DMS 273 (cell line): Measurements from ENCODE around the gene GABARAPL1.
"Not testable (repeated sequence)": the region's sequence is repeated elsewhere in the genome, so short reads cannot be mapped to it uniquely, and the experiment has no call there.

Source experiments
- DNase-seq: peaks from one replicate; lab custom pipeline; 2025; ENCODE audit not compliant: unreplicated experiment; lab: John Stamatoyannopoulos, UW

The GABARAPL1 gene

GRCh38 chr12:10197879-10198278 lies 14.8 kb upstream of the GABARAPL1 start:
- no peak for DNase-seq

DNA sequence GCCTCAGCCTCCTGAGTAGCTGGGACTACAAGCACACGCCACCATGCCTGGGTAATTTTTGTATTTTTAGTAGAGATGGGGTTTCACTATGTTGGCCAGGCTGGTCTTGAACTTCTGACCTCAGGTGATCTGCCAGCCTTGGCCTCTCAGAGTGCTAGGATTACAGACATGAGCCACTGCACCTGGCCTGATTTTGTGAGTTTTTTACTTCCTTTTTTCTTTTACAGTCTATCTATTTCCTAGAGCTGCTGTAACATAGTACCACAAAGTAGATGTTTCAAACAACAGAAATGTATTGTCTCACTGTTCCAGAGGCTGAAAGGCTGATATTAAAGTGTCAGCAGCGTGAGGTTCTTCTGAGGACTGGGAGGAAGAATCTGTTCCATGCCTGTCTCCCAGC lies 8.2 kb upstream of the GABARAPL1 start:
- not testable (repeated sequence) for DNase-seq

- no peak for DNase-seq
Observed at GRCh38 chr12:10205220-10205807, 7.4 kb upstream of the GABARAPL1 start.

DNA sequence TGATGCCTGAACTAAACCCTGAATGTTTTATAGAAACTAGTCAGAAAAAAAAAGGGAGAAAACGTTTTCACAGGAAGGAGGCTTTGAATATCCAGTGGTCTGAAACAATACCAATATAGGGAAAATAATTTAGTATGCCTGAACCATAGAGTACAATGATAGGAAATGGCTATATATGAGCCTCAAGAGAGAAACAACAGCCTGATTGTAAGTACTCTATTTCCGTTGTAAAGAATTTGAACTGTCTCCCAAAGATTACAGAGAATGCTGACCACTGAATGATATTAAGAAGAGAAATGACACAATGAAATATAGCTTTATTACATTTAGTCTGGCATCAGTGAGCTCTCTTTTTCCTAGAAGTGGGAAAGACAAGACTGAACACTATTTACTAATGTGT lies 5.5 kb upstream of the GABARAPL1 start:
- no peak for DNase-seq

DNA sequence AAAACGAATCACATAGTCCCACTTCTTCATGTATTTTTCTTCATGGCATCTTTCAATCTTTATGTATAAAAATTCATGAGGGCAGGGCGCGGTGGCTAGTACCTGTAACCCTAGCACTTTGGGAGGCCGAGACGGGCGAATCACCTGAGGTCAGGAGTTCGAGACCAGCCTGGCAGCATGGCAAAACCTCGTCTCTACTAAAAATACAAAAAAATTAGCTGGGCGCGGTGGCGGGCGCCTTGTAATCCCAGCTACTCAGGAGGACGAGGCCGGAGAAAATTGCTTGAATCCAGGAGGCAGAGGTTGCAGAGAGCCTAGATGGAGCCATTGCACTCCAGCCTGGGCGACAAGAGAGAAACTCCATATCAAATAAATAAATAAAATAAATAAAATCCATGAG lies 2.5 kb upstream of the GABARAPL1 start:
- DNase-seq = no peak

DNA sequence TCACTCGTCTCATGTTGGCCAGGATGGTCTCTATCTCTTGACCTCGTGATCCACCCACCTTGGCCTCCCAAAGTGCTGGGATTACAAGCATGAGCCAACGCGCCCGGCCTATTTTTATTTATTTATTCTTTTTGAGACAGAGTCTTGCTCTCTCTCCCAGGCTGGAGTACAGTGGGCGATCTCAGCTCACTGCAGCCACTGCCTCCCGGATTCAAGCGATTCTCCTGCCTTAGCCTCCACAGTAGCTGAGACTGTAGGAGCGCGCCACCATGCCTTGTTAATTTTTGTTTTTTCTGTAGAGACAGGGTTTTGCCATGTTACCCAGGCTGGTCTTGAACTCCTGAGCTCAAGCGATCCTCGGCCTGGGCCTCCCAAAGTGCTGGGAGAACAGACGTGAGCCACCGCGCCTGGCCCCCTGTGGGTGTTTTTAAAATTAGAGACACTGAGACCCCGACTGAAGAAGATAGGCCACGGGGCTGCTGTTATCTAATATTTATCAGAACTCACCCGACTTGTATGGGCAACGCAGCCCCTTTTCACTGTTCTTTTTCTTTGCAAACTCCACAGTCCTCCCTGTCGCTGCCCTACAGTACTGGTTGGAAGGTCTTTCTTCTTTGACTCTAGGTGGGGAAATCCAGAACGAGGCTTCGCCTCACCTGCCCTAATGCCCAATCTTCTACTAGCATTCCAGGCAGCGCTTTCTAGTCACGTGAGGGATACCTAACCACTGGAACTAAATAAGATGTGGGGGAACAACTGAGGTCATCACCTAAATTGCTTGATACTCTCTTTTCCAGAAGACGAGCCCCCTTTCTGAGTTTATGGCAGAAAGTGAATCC lies 1.4 kb upstream of the GABARAPL1 start:
- DNase-seq = no peak

- DNase-seq = peak; percentile 89
Observed at GRCh38 chr12:10211940-10212738, 538 bp upstream of the GABARAPL1 start.

GRCh38 chr12:10213168-10214135 lies 775 bp downstream of the GABARAPL1 start:
- peak; percentile 59 for DNase-seq

- DNase-seq = no peak
Observed at GRCh38 chr12:10214136-10214894, 1.6 kb downstream of the GABARAPL1 start.

DNA sequence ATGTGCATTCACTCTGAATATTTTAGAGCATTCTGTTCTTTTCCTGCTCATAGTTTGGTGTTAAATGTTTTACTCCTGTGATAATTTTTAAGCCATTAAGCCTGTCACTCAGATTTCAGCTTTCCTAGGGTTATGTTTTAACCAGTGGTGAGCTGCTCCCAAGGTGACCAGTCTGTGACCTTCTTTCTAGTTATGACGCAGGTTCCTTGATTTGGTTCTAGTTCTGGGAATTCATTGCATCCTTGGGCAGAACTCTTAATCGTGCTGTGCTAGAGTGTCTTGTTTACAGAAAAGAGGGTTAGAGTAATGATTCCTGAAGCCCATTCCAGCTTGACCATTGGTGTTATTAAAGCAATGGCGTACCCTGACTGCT lies 2.2 kb downstream of the GABARAPL1 start:
- no peak for DNase-seq

- no peak for DNase-seq
Observed at GRCh38 chr12:10215436-10215835, 2.8 kb downstream of the GABARAPL1 start.

DNA sequence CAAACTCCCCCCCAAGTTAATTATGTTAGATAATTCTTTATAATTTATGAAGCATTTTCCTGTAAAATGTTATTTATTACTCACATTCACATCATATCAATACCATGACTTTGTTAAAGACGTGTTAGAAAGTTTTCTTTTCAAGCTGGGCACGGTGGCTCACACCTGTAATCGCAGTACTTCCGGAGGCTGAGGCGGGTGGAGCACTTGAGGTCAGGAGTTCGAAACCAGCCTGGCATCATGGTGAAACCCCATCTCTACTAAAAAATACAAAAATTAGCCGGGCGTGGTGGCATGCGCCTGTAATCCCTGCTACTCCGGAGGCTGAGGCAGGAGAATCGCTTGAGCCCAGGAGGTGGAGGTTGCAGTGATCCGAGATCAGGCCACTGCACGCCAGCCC lies 3.3 kb downstream of the GABARAPL1 start:
- DNase-seq = not testable (repeated sequence)

DNA sequence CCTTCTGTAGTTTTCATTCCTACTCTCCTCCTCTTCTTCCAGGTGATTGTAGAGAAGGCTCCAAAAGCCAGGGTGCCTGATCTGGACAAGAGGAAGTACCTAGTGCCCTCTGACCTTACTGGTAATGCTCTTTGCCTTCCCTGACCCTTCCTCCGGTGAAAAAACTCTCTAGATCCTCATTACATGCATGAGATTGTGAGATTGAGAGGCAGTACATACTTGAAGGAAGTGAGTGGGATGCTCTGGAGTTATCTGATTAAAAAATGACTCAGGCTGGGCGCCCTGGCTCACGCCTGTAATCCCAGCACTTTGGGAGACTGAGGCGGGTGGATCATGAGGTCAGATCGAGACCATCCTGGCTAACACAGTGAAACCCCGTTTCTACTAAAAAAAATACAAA lies 5.3 kb downstream of the GABARAPL1 start:
- DNase-seq = no peak

- DNase-seq = peak; percentile 38
Observed at GRCh38 chr12:10220398-10221077, 7.9 kb downstream of the GABARAPL1 start.

DNA sequence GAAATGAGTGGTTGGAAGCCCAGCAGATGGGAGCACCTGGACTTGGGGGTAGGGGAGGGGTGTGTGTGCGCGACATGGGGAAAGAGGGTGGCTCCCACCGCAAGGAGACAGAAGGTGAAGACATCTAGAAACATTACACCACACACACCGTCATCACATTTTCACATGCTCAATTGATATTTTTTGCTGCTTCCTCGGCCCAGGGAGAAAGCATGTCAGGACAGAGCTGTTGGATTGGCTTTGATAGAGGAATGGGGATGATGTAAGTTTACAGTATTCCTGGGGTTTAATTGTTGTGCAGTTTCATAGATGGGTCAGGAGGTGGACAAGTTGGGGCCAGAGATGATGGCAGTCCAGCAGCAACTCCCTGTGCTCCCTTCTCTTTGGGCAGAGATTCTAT lies 9.2 kb downstream of the GABARAPL1 start:
- no peak for DNase-seq

- DNase-seq = no peak
Observed at GRCh38 chr12:10223208-10223607, 10.5 kb downstream of the GABARAPL1 start.

DNA sequence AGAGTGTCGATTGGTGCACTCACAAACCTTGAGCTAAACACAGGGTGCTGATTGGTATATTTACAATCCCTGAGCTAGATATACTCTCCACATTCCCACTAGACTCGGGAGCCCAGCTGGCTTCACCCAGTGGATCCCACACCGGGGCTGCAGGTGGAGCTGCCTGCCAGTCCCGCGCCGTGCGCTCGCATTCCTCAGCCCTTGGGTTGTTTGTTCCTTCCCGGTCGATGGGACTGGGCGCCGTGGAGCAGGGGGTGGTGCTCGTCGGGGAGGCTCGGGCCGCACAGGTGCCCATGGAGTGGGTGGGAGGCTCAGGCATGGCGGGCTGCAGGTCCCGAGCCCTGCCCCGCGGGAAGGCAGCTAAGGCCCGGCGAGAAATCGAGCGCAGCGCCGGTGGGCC lies 12.7 kb downstream of the GABARAPL1 start:
- not testable (repeated sequence) for DNase-seq

GRCh38 chr12:10226086-10226485 lies 13.4 kb downstream of the GABARAPL1 start:
- DNase-seq = no peak

DNA sequence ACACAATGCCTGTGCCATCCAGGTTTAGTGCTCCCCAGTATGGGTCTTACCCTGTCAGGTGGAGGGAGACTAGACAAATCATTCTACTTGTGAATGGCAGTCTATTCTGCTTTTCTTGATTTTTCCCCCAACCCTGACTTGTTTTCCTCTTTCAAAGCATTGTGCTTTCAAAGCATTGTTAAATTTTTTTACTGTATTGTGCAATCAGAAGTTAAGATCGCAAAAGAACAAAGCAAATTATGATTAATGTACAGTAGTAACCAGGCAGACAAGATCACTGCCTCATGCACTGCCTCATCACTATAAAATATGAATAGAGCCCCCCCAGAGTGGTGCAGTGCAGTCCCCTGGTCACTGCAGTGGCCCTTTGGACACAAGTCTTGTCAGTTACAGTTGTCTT lies 14.1 kb downstream of the GABARAPL1 start:
- DNase-seq = no peak
